ENCODE measurements around the gene BAHCC1. TPM values are rescaled to one million over a fixed set of nuclear protein-coding genes. Genes with fewer than 3 reads are reported as not detected.

Gene BAHCC1
- total and polyA plus RNA-seq, 2 of the 8 experiments (the other 6 are each of a cell fraction or from before 2014, with no cell fraction given), result 0.26 to 0.58 TPM

DNA sequence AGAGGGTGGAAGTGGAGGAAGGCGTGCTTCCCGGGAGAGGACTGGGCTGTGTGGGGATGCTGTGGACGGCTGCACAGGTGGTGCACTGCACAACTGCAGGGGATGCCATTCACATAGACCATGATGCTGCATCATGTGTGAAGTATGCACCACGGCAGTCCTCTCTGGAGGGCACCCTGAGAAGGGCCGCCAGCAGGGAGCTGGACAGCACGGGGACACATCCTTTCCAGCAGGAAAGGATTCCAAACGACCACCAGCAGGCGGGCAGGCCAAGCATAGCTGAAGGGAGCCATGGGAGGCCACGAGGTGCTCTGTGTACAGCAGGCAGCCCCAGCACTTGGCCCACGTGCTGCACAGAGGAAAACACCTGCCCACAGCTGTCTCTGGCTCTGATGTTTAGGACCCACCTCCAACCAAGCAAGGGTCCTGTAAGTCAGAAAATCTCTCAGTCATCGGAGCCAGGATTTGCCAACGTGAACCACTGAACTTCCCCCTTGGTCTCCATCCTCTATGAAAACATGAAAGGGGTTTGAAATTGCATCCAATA lies 107.3 kb downstream of the BAHCC1 start (continued):
- TF ChIP-seq KDM5A (IDR thresholded peaks at IDR 0.05; ENCODE audit: low read length), result no peak
- no peak for TF ChIP-seq BCL11A (IDR thresholded peaks at IDR 0.05; ENCODE audit: low read depth in 2 of 2, low read length in 2 of 2)
- no peak for TF ChIP-seq BRCA1 (IDR thresholded peaks at IDR 0.05; ENCODE audit: low read depth, low read length)
- TF ChIP-seq JUND (IDR thresholded peaks at IDR 0.05; ENCODE audit: low read length), result no peak

All from H1 (cell line).